HepG2 (cell line): ENCODE results near the gene TOP3B. TPM values are rescaled to one million over a fixed set of nuclear protein-coding genes. Genes with fewer than 3 reads are reported as not detected.

Experiments used
- ATAC-seq: fragments of 200-7000 bp; cut with Tn5 transposase; 3 replicates; pipeline ENCODE4 v1.9.1; 2020; ENCODE audit warnings: mild to moderate bottlenecking, moderate library complexity
- BruUV-seq: library from RNA; stranded (reverse); fragments of 400-500 nt; replicated peaks from 2 replicates; lab custom pipeline; 2021; lab: Mats Ljungman, UMichigan
- CTCF ChIA-PET: fragments of 300-600 bp; formaldehyde crosslinking; extraction: SDS; loops from one replicate; lab custom pipeline; 2021; ENCODE audit warnings: low total read pairs, inconsistent platforms, low intra/inter-chr PET ratio; lab: Yijun Ruan, JAX
- POLR2A ChIA-PET: fragments of 350-600 bp; sonication (Branson Sonifier 250); formaldehyde crosslinking; loops from one replicate; lab custom pipeline; 2020; ENCODE audit warnings: antibody characterized with exemption, inconsistent platforms; lab: Yijun Ruan, JAX
- DNase-seq: peaks from one replicate; pipeline ENCODE4 v3.0.0-alpha.2; 2015; ENCODE audit warnings: low spot score
- FAIRE-seq: peaks from 3 replicates; lab custom pipeline; 2011; peaks lifted over from hg19 to GRCh38; lab: Jason Lieb, UNC
- H2AFZ ChIP-seq: one replicate; pipeline ENCODE4 v1.6.1; 2011; ENCODE audit warnings: low read length, inconsistent platforms
- H3K27ac ChIP-seq: fragments of 300-600 bp; 3 replicates; pipeline ENCODE4 v1.8.0; 2011; ENCODE audit warnings: mixed run types, mild to moderate bottlenecking, mixed read lengths, low read length, inconsistent platforms; ENCODE audit not compliant: insufficient read depth; ENCODE audit errors: extremely low read length
- H3K27me3 ChIP-seq, 2 experiments: fragments of 200-600 bp in 1 of 2; 2 replicates in 1 of 2; 3 replicates in 1 of 2; pipeline versions ENCODE4 v1.6.0 to v1.8.0; 2011; ENCODE audit warnings: low read length in 2 of 2, mild to moderate bottlenecking in 2 of 2, moderate library complexity in 2 of 2, inconsistent platforms in 1 of 2; ENCODE audit not compliant: insufficient read depth in 2 of 2, control insufficient read depth in 1 of 2
- H3K36me3 ChIP-seq, 2 experiments: fragments of 200-600 bp in 1 of 2; replicated peaks in 1 of 2; 2 replicates in 1 of 2; 3 replicates in 1 of 2; pipeline versions ENCODE4 v1.5.1 to v1.8.0; 2011; ENCODE audit warnings: low read length in 2 of 2, inconsistent platforms in 1 of 2; ENCODE audit not compliant: insufficient read depth in 2 of 2, control insufficient read depth in 1 of 2
- H3K4me1 ChIP-seq: 2 replicates; pipeline ENCODE4 v1.5.1; 2012; ENCODE audit warnings: low read length, inconsistent platforms; ENCODE audit not compliant: insufficient read depth
- H3K4me2 ChIP-seq: 2 replicates; pipeline ENCODE4 v1.6.0; 2011; ENCODE audit warnings: low read depth, low read length, inconsistent platforms
- H3K4me3 ChIP-seq, 3 experiments: fragments of 200-600 bp in 1 of 3; sonication (generic), shearing (Covaris generic) in 1 of 3; replicated peaks in 1 of 3; 2 replicates each; pipeline ENCODE4 v1.5.1; 2011 to 2016; ENCODE audit warnings: low read length in 3 of 3, inconsistent platforms in 2 of 3, low read depth in 2 of 3, mild to moderate bottlenecking in 2 of 3, control low read depth in 1 of 3, mixed read lengths in 1 of 3; ENCODE audit not compliant: insufficient read depth in 1 of 3
- H3K79me2 ChIP-seq: one replicate; pipeline ENCODE4 v1.6.1; 2011; ENCODE audit warnings: low read length, inconsistent platforms; ENCODE audit not compliant: insufficient read depth
- H3K9ac ChIP-seq: 2 replicates; pipeline ENCODE4 v1.6.0; 2011; ENCODE audit warnings: mild to moderate bottlenecking, low read depth, low read length, inconsistent platforms; ENCODE audit not compliant: insufficient read depth
- H3K9me3 ChIP-seq: 2 replicates; pipeline ENCODE4 v1.5.1; 2012; ENCODE audit warnings: mild to moderate bottlenecking, low read length
- H4K20me1 ChIP-seq: 2 replicates; pipeline ENCODE4 v1.6.0; 2011; ENCODE audit warnings: inconsistent platforms, mild to moderate bottlenecking, low read length, moderate library complexity; ENCODE audit not compliant: insufficient read depth
- ATF4 ChIP-seq, 2 experiments: fragments of 450-650 bp in 1 of 2; sonication (generic) in 1 of 2; formaldehyde crosslinking; IDR thresholded peaks; 2 replicates each; pipeline versions ENCODE4 v1.5.0 to v1.8.0; 2020 to 2022; ENCODE audit warnings: mild to moderate bottlenecking in 1 of 2, missing genetic modification reagents in 1 of 2
- BATF2 ChIP-seq: sonication (generic); formaldehyde crosslinking; IDR thresholded peaks from 2 replicates; pipeline ENCODE4 v1.8.0; 2022; ENCODE audit warnings: mild to moderate bottlenecking, missing genetic modification reagents, moderate library complexity
- IKZF5 ChIP-seq: IDR thresholded peaks from 2 replicates; pipeline ENCODE4 v1.6.1; 2018; ENCODE audit warnings: missing genetic modification reagents, mild to moderate bottlenecking, missing compliant biosample characterization
- MAX ChIP-seq: IDR thresholded peaks from 2 replicates; pipeline ENCODE4 v1.6.1; 2012; ENCODE audit warnings: inconsistent platforms
- RXRB ChIP-seq: IDR thresholded peaks from 2 replicates; pipeline ENCODE4 v1.6.1; 2016; ENCODE audit warnings: borderline replicate concordance, missing genetic modification reagents, missing compliant biosample characterization
- SOX5 ChIP-seq: IDR thresholded peaks from 2 replicates; pipeline ENCODE4 v1.6.1; 2016; ENCODE audit warnings: borderline replicate concordance
- ZBTB34 ChIP-seq: sonication (generic); formaldehyde crosslinking; IDR thresholded peaks from 2 replicates; pipeline ENCODE4 v1.8.0; 2022; ENCODE audit warnings: mild to moderate bottlenecking, missing genetic modification reagents
- ZBTB7A ChIP-seq: sonication (generic); formaldehyde crosslinking; IDR thresholded peaks from 2 replicates; pipeline ENCODE4 v1.8.0; 2022; ENCODE audit warnings: mild to moderate bottlenecking, missing genetic modification reagents
- ZFP62 ChIP-seq: sonication (generic); formaldehyde crosslinking; IDR thresholded peaks from 2 replicates; pipeline ENCODE4 v1.4.0; 2020; ENCODE audit warnings: missing genetic modification reagents
- ZNF576 ChIP-seq: sonication (generic); formaldehyde crosslinking; IDR thresholded peaks from 2 replicates; pipeline ENCODE4 v1.4.0; 2020; ENCODE audit warnings: mild to moderate bottlenecking, missing genetic modification reagents
- WGBS: methylation state at CpG from one replicate; pipeline ENCODE4 v1.1.6; 2017; ENCODE audit warnings: low lambda C conversion rate; 5-methylcytosine and 5-hydroxymethylcytosine counted together
- in situ Hi-C: cut with HindIII; loops from 2 replicates; pipeline ENCODE4 v1.10.0; 2017; ENCODE audit warnings: low pct_unique_long_range_greater_than_20kb; ENCODE audit not compliant: extremely low pct_ligation_motif_present
- intact Hi-C: fragments of 100-400 bp; cut with micrococcal nuclease; formaldehyde crosslinking; loops from one replicate; pipeline ENCODE4 v1.10.0; 2022; ENCODE audit not compliant: unreplicated experiment
- polyA plus RNA-seq, 8 experiments: library from polyadenylated mRNA; depleted of rRNA in 3 of 8; stranded (reverse) in 7 of 8; unstranded in 1 of 8; fragments of >200 nt; fragmentation: Illumina TruSeq in 4 of 8; extraction: Trizol in 4 of 8; gene quantifications; 2 replicates each; pipeline versions ENCODE4 v1.2.1 to v1.2.3, GENCODE V29; 2011 to 2016; ENCODE audit warnings: low read depth in 4 of 8, missing spikeins in 1 of 8, mixed read lengths in 1 of 8; ENCODE audit not compliant: insufficient read depth in 1 of 8
- total RNA-seq, 5 experiments: library from RNA; depleted of rRNA; stranded (reverse); fragments of >200 nt; fragmentation: Illumina TruSeq; extraction: Trizol; gene quantifications; 2 replicates each; pipeline ENCODE4 v1.2.3, GENCODE V29; 2016; ENCODE audit warnings: low read depth in 1 of 5

TOP3B gene
- total and polyA plus RNA-seq, 2 of the 13 experiments (the other 11 are each of a cell fraction or from before 2014, with no cell fraction given): 28.5 to 29.7 TPM

GRCh38 chr22:22014285-22014659 is 31.7 kb upstream of the TOP3B start (continued):
- no peak for TF ChIP-seq IKZF5 (CRISPR knock-in tag)
- no peak for TF ChIP-seq ZBTB34 (CRISPR knock-in tag)
- no peak for TF ChIP-seq ZFP62 (CRISPR knock-in tag)
- TF ChIP-seq BATF2 (CRISPR knock-in tag): no peak
- TF ChIP-seq, all 625 proteins: peak for 0

GRCh38 chr22:22013559-22014284 is 31.1 kb upstream of the TOP3B start:
- Histone ChIP-seq H3K36me3 (no peaks in the 10 kb centered on the region), H2AFZ (no peak overlapping the region), H3K27me3 (peaks cover 0 to 12% of the 10 kb centered on the region in 2 experiments; a peak in 3 of 5 replicates), H4K20me1 (no peaks in the 10 kb centered on the region), H3K27ac (no peak overlapping the region), H3K9ac (no peak overlapping the region), H3K4me3 (no peak overlapping the region), H3K79me2 (no peaks in the 10 kb centered on the region), H3K4me1 (no peaks in the 10 kb centered on the region), H3K4me2 (no peak overlapping the region), H3K9me3 (no peaks in the 10 kb centered on the region)
- FAIRE-seq: no peak
- in situ Hi-C loops: no loop called here
- TF ChIP-seq ATF4 (CRISPR knock-in tag; IDR thresholded peaks at IDR 0.05) (no peak), RXRB (CRISPR knock-in tag) (no peak), MAX (no peak), SOX5 (CRISPR knock-in tag) (no peak), ZBTB7A (CRISPR knock-in tag) (no peak), ZNF576 (no peak)
- ChIA-PET CTCF (no interaction called here), POLR2A (no interaction called here)
- no TSS peak for BruUV-seq
- ATAC-seq: no peak
- intact Hi-C loops: no loop called here
- 47% methylated on average over 7 of the region's 7 CpGs for WGBS
- no peak for DNase-seq
